Midbrain (tissue), 1 donor: ENCODE results near the gene KRT2.

ENCODE experiments used
- DNase-seq: peaks from one replicate; lab custom pipeline; 2025; lab: John Stamatoyannopoulos, UW

The KRT2 gene

GRCh38 chr12:52663420-52663819, 11.4 kb upstream of the KRT2 start:
- no peak for DNase-seq

DNA sequence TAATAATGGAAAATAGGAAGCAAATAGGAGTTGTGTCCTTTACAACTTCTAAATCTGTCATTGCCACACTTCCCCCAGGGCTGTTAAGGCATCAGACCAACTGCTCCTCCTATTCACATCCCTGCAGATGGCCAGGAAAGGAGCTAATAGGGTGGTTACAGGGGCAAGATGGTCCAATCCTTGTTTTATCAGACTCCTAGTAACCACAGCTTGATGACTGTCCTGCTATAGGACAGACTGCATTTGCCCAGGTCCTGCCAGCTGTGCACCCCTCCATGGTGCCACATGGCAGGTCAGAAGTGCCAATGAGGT, 10.9 kb upstream of the KRT2 start:
- no peak for DNase-seq

GRCh38 chr12:52662093-52662917, 10.3 kb upstream of the KRT2 start:
- DNase-seq = no peak

GRCh38 chr12:52661668-52662067, 9.7 kb upstream of the KRT2 start:
- no peak for DNase-seq

GRCh38 chr12:52660934-52661499, 9.0 kb upstream of the KRT2 start:
- DNase-seq = no peak

GRCh38 chr12:52659951-52660350, 7.9 kb upstream of the KRT2 start:
- DNase-seq = no peak

DNA sequence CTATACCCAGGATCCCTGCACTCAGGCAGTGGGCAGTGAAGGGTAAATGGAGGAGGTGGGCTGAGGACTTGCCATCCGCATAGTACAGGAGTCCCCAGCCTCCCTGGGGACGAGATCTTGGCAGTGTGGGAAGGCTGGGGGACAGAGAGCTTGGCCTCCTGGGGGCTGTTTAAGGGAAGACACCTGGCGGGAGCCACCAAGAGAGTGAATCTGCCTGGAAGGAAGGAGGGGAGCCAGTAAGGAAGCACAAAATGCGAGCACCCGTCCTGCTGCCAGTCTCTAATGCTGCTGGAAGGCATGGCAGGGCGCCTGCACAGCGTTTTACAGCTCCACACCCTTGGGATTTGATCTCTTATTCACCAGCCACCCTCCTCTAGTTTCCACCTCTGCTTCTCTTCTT, 7.4 kb upstream of the KRT2 start:
- DNase-seq = no peak

DNA sequence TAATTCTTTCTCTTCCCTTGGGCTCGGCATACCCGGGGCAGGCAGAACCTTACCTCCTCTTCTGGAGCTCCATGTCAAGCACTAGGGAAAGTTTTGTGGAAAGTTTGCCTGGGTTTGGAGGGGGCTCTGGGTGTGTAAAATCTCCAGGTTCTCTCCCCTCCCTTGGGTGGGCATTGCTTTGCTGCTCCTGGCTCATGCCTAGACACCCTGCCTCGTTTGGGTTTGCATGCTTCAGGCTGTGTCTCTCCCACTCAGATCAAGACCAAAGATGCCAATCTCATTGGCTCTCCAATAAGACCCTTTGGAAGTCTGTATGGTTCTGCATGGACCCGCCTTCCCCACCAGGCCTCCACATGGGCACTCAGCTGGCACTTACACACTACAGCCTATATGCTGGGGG, 6.2 kb upstream of the KRT2 start:
- DNase-seq = no peak

GRCh38 chr12:52657250-52657902, 5.4 kb upstream of the KRT2 start:
- DNase-seq = no peak

DNA sequence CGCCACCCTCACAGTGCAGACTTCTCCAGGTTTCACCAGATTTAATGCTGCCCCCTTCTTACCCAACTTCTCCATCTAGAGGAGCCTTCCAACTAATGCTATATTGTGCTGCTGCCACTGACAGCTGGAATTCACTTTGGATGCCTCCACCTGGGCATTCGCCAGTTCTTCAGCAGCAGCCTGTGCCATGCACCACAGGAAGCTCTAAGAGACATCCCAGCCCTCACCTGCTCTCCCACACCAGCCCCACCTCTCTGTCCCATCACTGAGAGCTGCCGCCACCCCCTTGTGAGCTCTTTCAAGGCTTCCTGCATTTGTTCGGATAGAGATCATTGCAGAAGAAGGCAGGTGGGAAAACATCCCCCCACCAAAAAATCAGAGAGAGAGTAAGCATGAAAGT, 4.6 kb upstream of the KRT2 start:
- DNase-seq = no peak

DNA sequence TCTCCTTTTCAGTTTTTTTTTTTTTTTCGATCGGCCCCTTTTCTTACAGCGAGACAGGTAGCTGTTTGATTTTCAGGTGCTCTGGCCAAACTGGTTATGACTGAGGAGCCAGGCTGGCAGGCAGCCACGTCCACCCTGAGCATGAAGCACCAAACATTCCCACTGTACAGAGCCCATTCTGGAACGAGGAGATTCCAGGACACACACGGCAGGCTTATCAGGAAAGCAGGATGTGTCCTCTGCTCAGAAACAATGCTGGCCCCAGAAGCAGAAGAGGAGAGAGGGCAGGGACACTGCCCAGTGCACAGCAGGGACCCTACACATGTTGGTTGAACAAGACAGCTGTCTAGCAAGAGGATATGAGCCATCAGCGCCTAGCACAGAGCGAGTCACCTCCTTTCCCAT, 3.7 kb upstream of the KRT2 start:
- no peak for DNase-seq

GRCh38 chr12:52655251-52655650, 3.2 kb upstream of the KRT2 start:
- no peak for DNase-seq

DNA sequence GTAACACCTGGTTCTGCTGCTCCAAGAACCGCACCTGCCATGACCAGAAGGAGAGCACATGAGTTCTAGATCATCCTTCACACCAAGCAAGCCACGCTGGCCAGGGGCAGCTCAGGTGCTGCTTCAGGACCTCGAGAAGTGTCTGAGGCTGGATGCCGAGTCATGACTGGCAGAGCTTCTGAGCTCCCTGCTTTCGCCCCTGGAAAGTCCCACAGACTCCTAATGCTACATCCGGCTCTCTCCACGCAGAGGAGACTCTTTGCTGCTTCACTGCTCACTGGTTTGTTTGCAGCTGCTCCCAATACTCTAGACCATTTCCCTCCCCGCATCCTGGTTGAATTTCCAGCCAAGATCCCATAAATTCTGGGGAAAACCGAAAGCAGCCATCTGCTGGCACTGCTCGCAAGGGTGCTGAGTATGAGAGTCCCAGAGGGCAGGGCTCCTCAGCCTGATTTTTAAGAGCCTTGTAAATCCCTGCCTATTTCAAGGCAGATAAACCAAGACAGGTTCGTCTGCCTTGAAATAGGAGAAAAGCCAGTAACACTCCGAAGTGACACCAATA, 1.4 kb downstream of the KRT2 start:
- DNase-seq = no peak

DNA sequence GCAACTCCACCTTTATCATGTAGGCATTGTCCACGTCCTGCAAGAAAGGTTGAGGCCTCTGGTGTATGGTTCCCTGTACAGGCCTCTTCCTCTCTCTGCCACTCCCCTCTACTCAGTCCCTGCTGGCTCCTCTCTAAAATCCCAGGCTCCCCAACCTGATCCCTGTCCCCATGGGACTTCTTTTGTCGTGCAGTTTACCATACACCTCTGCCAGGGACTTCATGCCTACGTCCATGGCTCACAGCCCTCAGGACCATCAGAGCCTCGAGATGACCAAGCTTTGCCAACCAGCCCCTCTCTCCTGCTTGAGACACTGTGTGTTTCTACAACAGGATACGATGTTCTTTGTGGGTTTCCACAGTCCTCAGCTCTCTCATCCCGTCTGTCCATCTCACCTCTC, 2.9 kb downstream of the KRT2 start:
- no peak for DNase-seq

GRCh38 chr12:52648012-52648550, 3.9 kb downstream of the KRT2 start:
- DNase-seq = no peak

DNA sequence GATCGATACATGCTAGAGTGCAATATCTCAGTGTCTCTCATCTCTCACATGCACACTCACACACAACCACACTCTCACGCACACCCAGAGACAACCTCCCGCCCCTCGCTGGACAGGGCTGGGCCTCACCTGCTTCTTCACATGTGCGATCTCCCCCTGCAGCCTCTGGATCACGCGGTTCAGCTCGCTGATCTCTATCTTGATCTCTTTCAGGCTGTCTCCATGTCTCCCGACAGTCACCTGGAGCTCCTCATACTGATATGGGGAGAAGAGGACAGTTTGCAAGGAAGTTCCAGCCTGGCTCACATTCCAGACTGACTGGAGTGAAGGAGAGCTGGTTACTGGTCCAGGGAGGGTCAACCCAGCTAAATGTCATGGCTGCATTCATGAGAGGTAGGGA, 4.4 kb downstream of the KRT2 start:
- no peak for DNase-seq

- DNase-seq = no peak
Observed at GRCh38 chr12:52646613-52647012, 5.4 kb downstream of the KRT2 start.

GRCh38 chr12:52645982-52646381, 6.0 kb downstream of the KRT2 start:
- no peak for DNase-seq

DNA sequence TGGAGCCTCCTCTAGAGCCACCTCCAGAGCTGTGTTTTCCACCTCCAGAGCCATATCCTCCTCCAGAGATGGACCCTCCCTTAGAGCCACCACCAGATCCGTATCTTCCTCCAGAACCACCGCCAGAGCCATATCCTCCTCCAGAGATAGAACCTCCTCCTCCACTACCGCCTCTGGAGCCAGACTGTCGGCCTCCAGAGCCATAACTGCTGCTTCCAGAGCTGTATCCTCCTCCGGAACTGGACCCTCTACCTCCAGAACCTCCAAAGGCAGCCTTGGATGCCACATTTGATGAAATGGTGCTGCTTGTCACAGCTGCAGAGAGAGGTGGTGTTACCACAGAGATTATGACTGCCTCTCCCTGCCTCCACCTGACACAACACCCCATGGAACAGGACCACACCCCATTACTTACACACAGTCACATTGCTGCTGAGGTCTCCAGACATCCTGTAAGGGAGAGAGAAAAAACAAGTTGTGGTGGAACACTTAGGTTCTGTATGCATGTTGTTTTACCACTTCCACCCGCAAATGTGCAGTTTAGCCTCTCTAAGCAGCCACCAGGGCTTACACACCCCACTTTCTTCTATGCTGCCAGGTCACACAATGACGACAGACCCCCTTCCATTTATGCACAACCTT, 6.8 kb downstream of the KRT2 start:
- no peak for DNase-seq

GRCh38 chr12:52644078-52644415, 8.0 kb downstream of the KRT2 start:
- no peak for DNase-seq

DNA sequence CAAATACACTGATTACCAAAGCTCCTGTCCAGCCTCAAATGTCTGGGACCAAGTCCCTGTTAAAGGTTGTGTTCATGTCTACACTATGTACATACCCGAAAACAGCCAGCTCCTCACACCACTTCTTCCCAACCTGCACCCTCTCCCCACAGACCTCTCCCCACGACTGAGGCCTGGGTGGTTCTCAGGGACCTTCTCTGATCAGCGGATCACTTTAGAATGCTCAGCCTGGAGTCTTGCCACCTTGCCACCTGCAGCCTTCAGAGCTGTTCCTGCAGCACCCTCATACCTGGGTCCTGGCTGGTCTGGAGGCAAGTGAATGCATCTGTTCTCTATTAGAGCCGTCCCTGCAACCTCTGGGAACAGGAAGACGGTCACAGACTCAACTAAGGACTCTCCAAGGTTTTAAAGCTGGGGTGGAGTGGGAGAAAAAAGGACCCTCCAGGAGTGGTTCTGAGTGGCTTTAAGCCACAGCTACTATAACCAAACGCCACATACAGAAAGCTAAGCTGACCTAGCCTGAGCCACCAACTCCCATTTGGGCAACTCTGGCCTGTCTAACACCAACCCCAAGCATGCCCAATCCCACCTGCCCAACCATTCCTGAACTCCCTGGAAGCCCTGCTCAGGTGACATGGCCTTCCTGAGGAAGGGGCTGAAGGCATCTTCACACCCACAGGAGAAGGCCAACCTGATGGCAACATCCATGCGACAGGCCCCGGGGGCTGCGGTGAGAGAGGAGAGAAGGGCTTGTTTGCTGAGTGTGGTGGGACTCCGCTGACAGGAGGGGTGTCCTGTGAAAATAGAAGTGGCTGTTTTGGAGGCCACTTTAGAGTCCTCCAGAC, 8.6 kb downstream of the KRT2 start:
- no peak for DNase-seq

DNA sequence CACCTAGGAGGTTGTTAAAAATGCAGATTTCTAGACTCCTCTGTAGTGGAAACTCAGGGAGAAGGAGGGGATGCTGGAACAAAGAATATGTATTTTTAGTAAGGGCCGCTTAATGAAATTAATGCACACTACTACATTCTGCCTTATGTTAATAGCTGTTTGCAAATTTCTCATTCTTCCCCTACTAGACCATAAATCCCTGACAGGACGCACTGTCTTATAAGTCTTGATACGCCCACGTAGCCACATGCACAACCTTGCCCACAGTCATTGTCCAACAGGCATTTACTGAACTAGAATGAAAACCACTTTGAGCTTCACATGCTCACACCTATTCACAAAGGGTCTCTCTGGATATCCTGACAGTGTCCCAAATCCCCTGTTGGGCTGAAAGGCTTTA, 10.5 kb downstream of the KRT2 start:
- DNase-seq = no peak
